CD4-positive, alpha-beta T cell (primary cell): ENCODE results near the gene TMEM115. TPM values are rescaled to one million over a fixed set of nuclear protein-coding genes. Genes with fewer than 3 reads are reported as not detected.
A peak's percentile ranks its signal among the peaks of the same experiment; 100 is the strongest.
"Not testable (repeated sequence)": the region's sequence is repeated elsewhere in the genome, so short reads cannot be mapped to it uniquely, and the experiment has no call there.

Source experiments
- ATAC-seq: fragments of 200-7000 bp; cut with Tn5 transposase; one replicate; pipeline ENCODE4 v1.10.0; 2022; ENCODE audit warnings: mild to moderate bottlenecking; ENCODE audit not compliant: poor library complexity
- CTCF ChIA-PET: fragments of 350-600 bp; sonication (Branson Sonifier 250); formaldehyde crosslinking; loops from one replicate; lab custom pipeline; 2021; ENCODE audit warnings: antibody characterized with exemption, inconsistent platforms; lab: Charles Lee
- POLR2A ChIA-PET: fragments of 350-600 bp; sonication (Branson Sonifier 250); formaldehyde crosslinking; loops from one replicate; lab custom pipeline; 2021; ENCODE audit warnings: antibody characterized with exemption, inconsistent platforms; lab: Charles Lee
- DNase-seq, 14 experiments: peaks; one replicate each; pipeline ENCODE4 v3.0.0-alpha.2; 2013 to 2020; ENCODE audit warnings: mixed read lengths in 2 of 14
- H3K27ac ChIP-seq, 2 donors: one replicate each; pipeline versions ENCODE4 v1.5.1 to v1.7.0; 2013; ENCODE audit warnings: low read length in 2 of 2, low read depth in 1 of 2, mild to moderate bottlenecking in 1 of 2
- H3K27me3 ChIP-seq, 2 experiments: 1 replicate in 1 of 2; 2 replicates in 1 of 2; pipeline versions ENCODE4 v1.6.1 to v1.7.0; 2013; ENCODE audit warnings: low read length in 2 of 2, control low read depth in 1 of 2, mild to moderate bottlenecking in 1 of 2, moderate library complexity in 1 of 2; ENCODE audit not compliant: insufficient read depth in 2 of 2, control insufficient read depth in 1 of 2
- H3K36me3 ChIP-seq: one replicate; pipeline ENCODE4 v1.6.1; 2013; ENCODE audit warnings: low read length, control low read depth; ENCODE audit not compliant: insufficient read depth
- H3K4me1 ChIP-seq: one replicate; pipeline ENCODE4 v1.6.1; 2013; ENCODE audit warnings: low read length, control low read depth; ENCODE audit not compliant: insufficient read depth
- H3K4me3 ChIP-seq: one replicate; pipeline ENCODE4 v1.5.1; 2013; ENCODE audit warnings: mild to moderate bottlenecking, low read length, moderate library complexity
- H3K9me3 ChIP-seq, 2 experiments: 1 replicate in 1 of 2; 2 replicates in 1 of 2; pipeline versions ENCODE4 v1.6.1 to v1.7.0; 2013; ENCODE audit warnings: low read length in 2 of 2, mild to moderate bottlenecking in 2 of 2, control low read depth in 1 of 2, moderate library complexity in 1 of 2; ENCODE audit not compliant: control insufficient read depth in 1 of 2, insufficient read depth in 1 of 2
- H3K27ac Mint-ChIP-seq: one replicate; pipeline ENCODE4 v1.8.0; 2020; ENCODE audit warnings: mixed read lengths
- H3K27me3 Mint-ChIP-seq: one replicate; pipeline ENCODE4 v1.8.0; 2021; ENCODE audit warnings: mixed read lengths
- H3K36me3 Mint-ChIP-seq: one replicate; pipeline ENCODE4 v1.8.0; 2021; ENCODE audit warnings: low read depth, mixed read lengths
- H3K4me1 Mint-ChIP-seq: one replicate; pipeline ENCODE4 v1.8.0; 2021; ENCODE audit warnings: low read depth, mixed read lengths
- H3K4me3 Mint-ChIP-seq: one replicate; pipeline ENCODE4 v1.8.0; 2020; ENCODE audit warnings: mild to moderate bottlenecking, mixed read lengths
- H3K9me3 Mint-ChIP-seq: one replicate; pipeline ENCODE4 v1.8.0; 2020; ENCODE audit warnings: mixed read lengths
- intact Hi-C, 2 experiments: fragments of 100-400 bp; cut with DNase I in 1 of 2; cut with micrococcal nuclease in 1 of 2; formaldehyde crosslinking; loops; one replicate each; pipeline versions ENCODE4 v1.15.1 to v1.9.0; 2023 to 2025; cut with DNase I, micrococcal nuclease
- total RNA-seq, 174 experiments: library from RNA in 2 of 174; stranded (reverse) in 2 of 174; gene quantifications; one replicate each; pipeline ENCODE4 v1.2.3 and lab custom pipeline; 2021 to 2026
- TF ChIP-seq, protein P1 (sequence below): fragments of 200-600 bp; IDR thresholded peaks from one replicate; pipeline ENCODE4 v1.8.0; 2022; ENCODE audit warnings: antibody characterized with exemption, mild to moderate bottlenecking

TMEM115 gene
- total RNA-seq, 2 experiments from 2014 or later, result 19.0 to 19.9 TPM

DNA sequence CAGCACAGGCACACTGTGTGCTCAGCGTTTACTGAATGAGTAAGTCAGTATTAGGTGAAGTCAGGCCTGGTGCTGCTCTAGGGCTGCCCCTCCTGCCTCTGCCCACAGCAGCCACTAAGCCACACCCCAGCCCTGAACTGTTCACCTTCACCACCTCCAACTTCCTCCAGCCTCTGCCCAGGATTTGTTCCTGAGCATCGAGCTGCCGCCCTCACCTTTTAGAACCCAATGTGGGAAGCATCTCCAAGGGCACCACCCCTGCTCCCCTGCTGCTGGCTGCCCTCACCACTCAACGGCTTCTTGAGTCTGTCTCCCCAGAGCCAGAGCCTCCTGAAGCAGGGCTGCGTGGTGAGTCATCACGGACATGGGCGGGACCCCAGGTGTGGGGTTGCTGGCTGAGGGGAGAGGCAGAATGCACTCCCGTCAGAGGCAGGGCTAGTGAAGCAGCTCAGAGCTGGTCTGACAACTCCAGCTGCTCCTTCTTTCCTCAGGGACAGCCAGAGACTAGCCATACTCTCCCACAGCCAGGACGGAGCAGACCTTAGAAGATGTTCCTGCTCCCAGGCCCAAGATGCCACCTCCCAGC lies 42.6 kb downstream of the TMEM115 start:
- peaks cover 40% of the 10 kb centered on the region for H3K4me1 Mint-ChIP-seq
- no peaks in the 10 kb centered on the region for H3K27me3 Mint-ChIP-seq
- H3K4me3 ChIP-seq, result peak overlapping the region; percentile 31
- DNase-seq, result peak in 13 of 14 experiments; percentile 52 to 85 (median 67)
- no peaks in the 10 kb centered on the region for H3K27me3 ChIP-seq
- H3K27ac ChIP-seq, result peak overlapping the region in 1 of 2 donors; percentile 47
- H3K9me3 Mint-ChIP-seq, result no peaks in the 10 kb centered on the region
- TF ChIP-seq, protein P1, sequence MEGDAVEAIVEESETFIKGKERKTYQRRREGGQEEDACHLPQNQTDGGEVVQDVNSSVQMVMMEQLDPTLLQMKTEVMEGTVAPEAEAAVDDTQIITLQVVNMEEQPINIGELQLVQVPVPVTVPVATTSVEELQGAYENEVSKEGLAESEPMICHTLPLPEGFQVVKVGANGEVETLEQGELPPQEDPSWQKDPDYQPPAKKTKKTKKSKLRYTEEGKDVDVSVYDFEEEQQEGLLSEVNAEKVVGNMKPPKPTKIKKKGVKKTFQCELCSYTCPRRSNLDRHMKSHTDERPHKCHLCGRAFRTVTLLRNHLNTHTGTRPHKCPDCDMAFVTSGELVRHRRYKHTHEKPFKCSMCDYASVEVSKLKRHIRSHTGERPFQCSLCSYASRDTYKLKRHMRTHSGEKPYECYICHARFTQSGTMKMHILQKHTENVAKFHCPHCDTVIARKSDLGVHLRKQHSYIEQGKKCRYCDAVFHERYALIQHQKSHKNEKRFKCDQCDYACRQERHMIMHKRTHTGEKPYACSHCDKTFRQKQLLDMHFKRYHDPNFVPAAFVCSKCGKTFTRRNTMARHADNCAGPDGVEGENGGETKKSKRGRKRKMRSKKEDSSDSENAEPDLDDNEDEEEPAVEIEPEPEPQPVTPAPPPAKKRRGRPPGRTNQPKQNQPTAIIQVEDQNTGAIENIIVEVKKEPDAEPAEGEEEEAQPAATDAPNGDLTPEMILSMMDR, result no peak
- H3K27ac Mint-ChIP-seq, result peak overlapping the region; percentile 90
- ChIA-PET POLR2A (interaction anchor here (1.2 to 2.8 kb wide), 2 partner anchors 18 to 24 kb away, joined by 3 to 16 read pairs; partner anchors contain the start of genes HYAL3, IFRD2 and NAA80), CTCF (interaction anchor here (2.2 kb wide), 1 partner anchor 8 kb away, joined by 7 read pairs; no protein-coding TSS in a partner anchor)
- peak; percentile 71 for ATAC-seq
- intact Hi-C loops, result no loop called here
- H3K36me3 ChIP-seq, result no peaks in the 10 kb centered on the region
- H3K9me3 ChIP-seq, result no peaks in the 10 kb centered on the region
- H3K4me1 ChIP-seq, result peaks cover 57% of the 10 kb centered on the region
- H3K36me3 Mint-ChIP-seq, result no peaks in the 10 kb centered on the region
- H3K4me3 Mint-ChIP-seq, result peak overlapping the region; percentile 74

GRCh38 chr3:50314816-50315215 lies 44.5 kb downstream of the TMEM115 start:
- ATAC-seq (no peak), DNase-seq (peak in 1 of 14 experiments; percentile 8)
- no peak overlapping the region for H3K4me3 ChIP-seq
- TF ChIP-seq, protein P1, result no peak
- CTCF ChIA-PET, result interaction anchor here (1.5 to 2.2 kb wide), 2 partner anchors 10 to 120 kb away, joined by 5 to 7 read pairs; no protein-coding TSS in a partner anchor
- Mint-ChIP-seq H3K27me3 (no peaks in the 10 kb centered on the region), H3K27ac (peak overlapping the region; percentile 69), H3K36me3 (no peaks in the 10 kb centered on the region), H3K4me3 (no peak overlapping the region), H3K4me1 (peaks cover 30% of the 10 kb centered on the region), H3K9me3 (no peaks in the 10 kb centered on the region)
- intact Hi-C loops, result no loop called here
- no peak overlapping the region for H3K27ac ChIP-seq
- H3K27me3 ChIP-seq, result no peaks in the 10 kb centered on the region
- no peaks in the 10 kb centered on the region for H3K9me3 ChIP-seq
- no peaks in the 10 kb centered on the region for H3K36me3 ChIP-seq
- peaks cover 42% of the 10 kb centered on the region for H3K4me1 ChIP-seq
- POLR2A ChIA-PET, result interaction anchor here (0.9 to 1.5 kb wide), 4 partner anchors 10 to 120 kb away, joined by 3 to 5 read pairs (median 3); partner anchors contain the start of genes HYAL3 and NAA80

- no peaks in the 10 kb centered on the region for H3K27me3 Mint-ChIP-seq
- CTCF ChIA-PET, result interaction anchor here (1.3 kb wide), 1 partner anchor 10 kb away, joined by 3 read pairs; no protein-coding TSS in a partner anchor
- intact Hi-C loops, result no loop called here
- no peak for DNase-seq
- peaks cover 37% of the 10 kb centered on the region for H3K4me1 ChIP-seq
- H3K9me3 Mint-ChIP-seq, result no peaks in the 10 kb centered on the region
- no peaks in the 10 kb centered on the region for H3K36me3 ChIP-seq
- POLR2A ChIA-PET, result interaction anchor here (0.9 to 1.5 kb wide), 2 partner anchors 10 to 119 kb away, joined by 3 read pairs; no protein-coding TSS in a partner anchor
- no peak overlapping the region for H3K27ac ChIP-seq
- H3K27ac Mint-ChIP-seq, result no peak overlapping the region
- peaks cover 25% of the 10 kb centered on the region for H3K4me1 Mint-ChIP-seq
- H3K36me3 Mint-ChIP-seq, result no peaks in the 10 kb centered on the region
- no peaks in the 10 kb centered on the region for H3K9me3 ChIP-seq
- H3K27me3 ChIP-seq, result no peaks in the 10 kb centered on the region
- TF ChIP-seq, protein P1, result no peak
- no peak overlapping the region for H3K4me3 ChIP-seq
- H3K4me3 Mint-ChIP-seq, result no peak overlapping the region
- no peak for ATAC-seq
These were observed 45.0 kb downstream of the TMEM115 start for GRCh38 chr3:50314342-50314741.

DNA sequence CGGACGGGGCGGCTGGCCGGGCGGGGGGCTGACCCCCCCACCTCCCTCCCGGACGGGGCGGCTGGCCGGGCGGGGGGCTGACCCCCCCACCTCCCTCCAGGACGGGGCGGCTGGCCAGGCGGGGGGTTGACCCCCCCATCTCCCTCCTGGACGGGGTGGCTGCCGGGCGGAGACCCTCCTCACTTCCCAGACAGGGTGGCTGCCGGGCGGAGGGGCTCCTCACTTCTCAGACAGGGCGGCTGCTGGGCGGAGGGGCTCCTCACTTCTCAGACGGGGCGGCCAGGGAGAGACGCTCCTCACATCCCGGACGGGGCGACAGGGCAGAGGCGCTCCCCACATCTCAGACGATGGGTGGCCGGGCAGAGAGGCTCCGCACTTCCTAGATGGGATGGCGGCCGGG lies 47.3 kb downstream of the TMEM115 start:
- H3K4me3 Mint-ChIP-seq, H3K27me3 Mint-ChIP-seq, H3K36me3 Mint-ChIP-seq, H3K27me3 ChIP-seq, CTCF ChIA-PET, intact Hi-C loops, H3K9me3 Mint-ChIP-seq, ATAC-seq, H3K27ac Mint-ChIP-seq, DNase-seq, H3K27ac ChIP-seq, H3K4me3 ChIP-seq, POLR2A ChIA-PET, H3K36me3 ChIP-seq, H3K9me3 ChIP-seq: not testable (repeated sequence)
- H3K4me1 Mint-ChIP-seq, result peaks cover 15% of the 10 kb centered on the region
- peaks cover 16% of the 10 kb centered on the region for H3K4me1 ChIP-seq
